A549 (cell line): ENCODE results near the gene DAB1.

ENCODE experiments used
- CHD2 ChIP-seq: fragments of 150-350 bp; IDR thresholded peaks from 2 replicates; pipeline ENCODE4 v1.6.1; 2014; ENCODE audit warnings: low read length; ENCODE audit not compliant: partially characterized antibody
- EP300 ChIP-seq, 2 experiments: fragments of >200 bp; sonication (Bioruptor Twin); formaldehyde crosslinking; IDR thresholded peaks; 2 replicates in 1 of 2; 3 replicates in 1 of 2; pipeline ENCODE4 v1.6.1; 2016 to 2017
- RCOR1 ChIP-seq: fragments of 150-350 bp; IDR thresholded peaks from 2 replicates; pipeline ENCODE4 v1.6.1; 2014; ENCODE audit warnings: antibody characterized with exemption, low read length, low read depth
- TF ChIP-seq, protein P1 (sequence below): IDR thresholded peaks from 2 replicates; pipeline ENCODE4 v1.6.1; 2012
- TF ChIP-seq, protein P2 (sequence below): fragments of >200 bp; sonication (Bioruptor Twin); formaldehyde crosslinking; IDR thresholded peaks from 3 replicates; pipeline ENCODE4 v1.5.1; 2016

GRCh38 chr1:57086154-57086553 is 337.7 kb downstream of the DAB1 start:
- no peak for TF ChIP-seq EP300 (IDR thresholded peaks at IDR 0.05)
- TF ChIP-seq RCOR1, result no peak
- TF ChIP-seq, protein P1, sequence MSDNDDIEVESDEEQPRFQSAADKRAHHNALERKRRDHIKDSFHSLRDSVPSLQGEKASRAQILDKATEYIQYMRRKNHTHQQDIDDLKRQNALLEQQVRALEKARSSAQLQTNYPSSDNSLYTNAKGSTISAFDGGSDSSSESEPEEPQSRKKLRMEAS, result no peak
- TF ChIP-seq CHD2, result no peak
- TF ChIP-seq, protein P2, sequence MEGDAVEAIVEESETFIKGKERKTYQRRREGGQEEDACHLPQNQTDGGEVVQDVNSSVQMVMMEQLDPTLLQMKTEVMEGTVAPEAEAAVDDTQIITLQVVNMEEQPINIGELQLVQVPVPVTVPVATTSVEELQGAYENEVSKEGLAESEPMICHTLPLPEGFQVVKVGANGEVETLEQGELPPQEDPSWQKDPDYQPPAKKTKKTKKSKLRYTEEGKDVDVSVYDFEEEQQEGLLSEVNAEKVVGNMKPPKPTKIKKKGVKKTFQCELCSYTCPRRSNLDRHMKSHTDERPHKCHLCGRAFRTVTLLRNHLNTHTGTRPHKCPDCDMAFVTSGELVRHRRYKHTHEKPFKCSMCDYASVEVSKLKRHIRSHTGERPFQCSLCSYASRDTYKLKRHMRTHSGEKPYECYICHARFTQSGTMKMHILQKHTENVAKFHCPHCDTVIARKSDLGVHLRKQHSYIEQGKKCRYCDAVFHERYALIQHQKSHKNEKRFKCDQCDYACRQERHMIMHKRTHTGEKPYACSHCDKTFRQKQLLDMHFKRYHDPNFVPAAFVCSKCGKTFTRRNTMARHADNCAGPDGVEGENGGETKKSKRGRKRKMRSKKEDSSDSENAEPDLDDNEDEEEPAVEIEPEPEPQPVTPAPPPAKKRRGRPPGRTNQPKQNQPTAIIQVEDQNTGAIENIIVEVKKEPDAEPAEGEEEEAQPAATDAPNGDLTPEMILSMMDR, result no peak
